ENCODE data around the gene SH3D21.

Gene SH3D21

DNA sequence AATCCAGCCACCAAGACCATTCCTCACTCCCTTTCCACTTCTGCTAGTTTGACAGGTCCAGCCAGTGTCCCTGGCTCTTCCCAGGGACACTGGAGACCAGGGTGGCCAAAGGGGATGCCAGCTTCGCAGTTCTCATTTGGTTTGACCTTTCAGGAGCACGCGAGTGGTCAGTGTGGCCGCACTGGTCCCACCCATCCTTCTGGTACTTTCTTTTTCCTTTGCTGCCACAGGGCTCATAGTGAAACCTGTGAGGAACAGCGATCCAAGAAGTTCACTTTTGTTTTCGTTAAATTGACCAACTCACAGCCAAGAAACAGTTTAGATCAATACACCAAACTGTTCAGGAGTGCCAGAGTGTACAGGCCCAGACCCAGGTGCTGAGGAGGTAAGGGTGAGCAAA lies 31.7 kb downstream of the SH3D21 start:
- no peak for DNase-seq

GRCh38 chr1:36339215-36339614 lies 33.0 kb downstream of the SH3D21 start:
- DNase-seq, result no peak

- no peak for DNase-seq
Measured at GRCh38 chr1:36339615-36340014, 33.4 kb downstream of the SH3D21 start.

DNA sequence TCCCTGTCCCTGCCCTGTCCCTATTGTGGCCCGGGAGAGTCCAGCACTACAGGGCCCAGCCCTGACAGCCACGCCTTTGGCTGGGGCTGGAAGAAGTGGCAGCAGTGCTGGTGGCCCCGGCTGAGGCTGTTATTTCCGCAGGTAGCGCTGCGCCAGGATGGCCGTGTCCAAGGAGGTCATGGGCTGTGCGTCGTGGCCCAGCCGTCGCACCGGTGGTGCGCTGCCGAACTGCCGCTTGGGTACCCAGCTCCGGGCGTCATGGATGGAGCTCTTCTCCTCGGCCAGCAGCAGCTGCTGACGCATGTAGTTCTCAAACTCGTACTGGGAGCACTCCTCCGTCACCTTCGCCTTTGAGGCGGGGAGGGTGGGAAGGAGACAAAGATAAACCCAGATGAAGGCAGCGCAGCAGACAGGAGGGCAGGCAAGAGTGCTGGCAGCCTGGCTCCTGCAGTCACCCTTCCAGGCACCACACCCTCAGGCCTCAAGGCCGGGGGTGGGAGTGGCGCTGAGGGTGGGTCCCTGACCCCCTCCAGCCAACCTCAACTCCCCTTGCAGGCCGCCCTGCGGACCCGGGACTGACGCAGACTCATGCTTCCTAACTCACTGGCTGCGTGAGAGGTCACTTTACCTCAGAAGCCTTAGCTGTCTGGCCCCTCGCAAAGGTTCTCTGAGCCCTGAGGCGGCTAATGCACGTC lies 35.6 kb downstream of the SH3D21 start:
- DNase-seq, result no peak

GRCh38 chr1:36342426-36343185 lies 36.4 kb downstream of the SH3D21 start:
- DNase-seq, result peak; percentile 72

GRCh38 chr1:36343651-36344394 lies 37.7 kb downstream of the SH3D21 start:
- DNase-seq, result no peak

DNA sequence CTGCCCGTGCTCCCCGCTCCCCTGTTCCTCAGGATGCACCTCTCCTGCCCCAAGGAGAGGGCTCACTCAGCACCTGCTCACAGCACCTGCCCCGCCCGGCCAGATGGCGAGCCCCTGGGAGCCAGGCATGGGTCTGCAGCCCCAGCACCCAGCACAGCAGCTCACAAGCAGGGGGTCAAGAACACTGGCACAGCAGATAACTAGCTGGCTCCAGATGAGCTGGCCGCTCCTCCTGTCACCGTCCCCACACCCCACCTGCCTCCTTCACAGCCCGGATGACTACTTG lies 38.2 kb downstream of the SH3D21 start:
- no peak for DNase-seq

GRCh38 chr1:36345353-36345752 lies 39.2 kb downstream of the SH3D21 start:
- DNase-seq, result no peak

GRCh38 chr1:36346741-36347370 lies 40.7 kb downstream of the SH3D21 start:
- DNase-seq, result no peak

DNA sequence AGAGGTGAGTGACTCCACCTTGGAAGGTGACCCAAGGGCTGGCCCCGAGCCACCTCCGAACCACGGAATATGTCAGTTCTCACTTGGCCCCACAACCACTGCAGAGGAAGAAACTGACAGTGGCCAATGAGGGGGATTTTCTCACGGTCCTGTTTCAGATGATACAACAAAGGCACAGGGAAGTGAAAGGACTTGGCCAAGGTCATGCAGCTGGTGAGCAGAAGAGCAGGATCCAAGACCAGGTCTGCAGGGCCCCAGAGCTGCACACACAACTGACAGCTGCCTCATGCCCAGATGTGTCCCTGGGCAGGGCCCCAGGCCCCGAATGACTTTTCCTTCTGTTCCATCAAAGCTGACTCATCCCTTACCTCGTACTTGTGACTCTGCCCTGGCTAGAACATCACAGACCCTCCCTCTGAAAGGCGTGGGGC lies 43.1 kb downstream of the SH3D21 start:
- DNase-seq, result no peak

GRCh38 chr1:36349839-36350238 lies 43.7 kb downstream of the SH3D21 start:
- DNase-seq, result no peak

DNA sequence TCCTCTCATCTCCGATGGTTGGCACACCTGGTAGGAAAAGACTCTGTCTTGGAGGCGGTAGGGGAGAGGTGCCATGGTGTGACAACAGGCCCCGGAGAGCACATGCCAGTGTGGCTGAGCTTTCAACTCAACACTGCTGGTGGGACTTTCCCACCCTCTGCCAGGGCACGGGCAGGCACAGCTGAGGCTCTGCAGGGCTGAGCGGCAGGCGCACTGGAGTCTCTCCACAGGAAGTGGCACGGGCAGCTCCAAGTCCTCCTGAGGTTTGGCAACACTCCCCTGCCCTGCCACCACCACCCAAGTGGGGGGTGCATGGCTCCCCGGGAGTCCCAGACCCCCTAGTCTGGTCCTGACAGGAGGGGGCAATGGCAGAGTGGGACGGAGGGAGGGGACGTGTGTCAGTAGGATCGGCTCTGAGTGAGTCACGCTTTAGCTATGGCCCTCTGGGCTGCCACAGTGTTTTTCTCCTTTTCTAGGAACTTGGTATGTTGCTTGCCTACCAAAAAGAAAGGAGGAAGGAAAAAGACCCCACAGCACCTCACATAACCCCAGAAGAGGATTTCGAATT lies 44.6 kb downstream of the SH3D21 start:
- DNase-seq, result peak; percentile 54

- no peak for DNase-seq
Measured at GRCh38 chr1:36351227-36351977, 45.2 kb downstream of the SH3D21 start.

DNA sequence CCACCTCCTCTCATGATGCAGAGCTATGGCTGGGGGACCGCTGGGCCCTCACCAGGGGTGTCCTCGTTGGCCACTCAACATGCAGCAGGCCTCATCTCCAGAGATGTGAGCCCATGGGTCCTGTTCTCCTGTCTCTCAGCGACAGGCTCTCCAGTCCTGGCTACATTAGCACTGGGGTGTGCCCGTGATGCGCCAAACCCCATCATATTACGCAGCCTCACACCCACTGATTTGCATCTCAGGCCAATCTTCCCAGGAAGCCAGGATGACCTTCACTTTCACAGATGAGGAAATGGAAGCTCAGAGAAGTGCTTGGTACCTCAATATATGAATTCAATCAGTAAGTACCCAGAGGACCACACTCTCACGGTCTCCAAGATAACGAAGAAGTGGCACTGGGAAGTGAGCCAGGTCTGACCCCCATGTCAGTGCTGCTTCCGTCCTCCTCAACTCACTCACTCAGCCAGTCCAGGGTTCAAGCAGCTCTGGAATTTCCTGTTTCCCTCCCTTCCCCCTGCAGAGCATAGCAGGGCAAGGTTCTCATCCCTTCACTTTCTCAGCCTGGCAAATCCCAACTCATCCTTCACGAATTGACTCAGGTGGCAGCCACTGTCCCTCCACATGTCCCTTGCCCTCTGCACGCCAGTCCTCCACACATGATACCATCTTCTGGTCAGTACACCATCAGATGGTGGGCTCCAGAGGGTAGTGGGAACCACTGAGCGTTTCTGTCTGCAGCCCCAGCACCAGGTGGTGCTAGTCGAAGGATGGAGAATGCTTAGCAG lies 46.1 kb downstream of the SH3D21 start:
- DNase-seq, result no peak

DNA sequence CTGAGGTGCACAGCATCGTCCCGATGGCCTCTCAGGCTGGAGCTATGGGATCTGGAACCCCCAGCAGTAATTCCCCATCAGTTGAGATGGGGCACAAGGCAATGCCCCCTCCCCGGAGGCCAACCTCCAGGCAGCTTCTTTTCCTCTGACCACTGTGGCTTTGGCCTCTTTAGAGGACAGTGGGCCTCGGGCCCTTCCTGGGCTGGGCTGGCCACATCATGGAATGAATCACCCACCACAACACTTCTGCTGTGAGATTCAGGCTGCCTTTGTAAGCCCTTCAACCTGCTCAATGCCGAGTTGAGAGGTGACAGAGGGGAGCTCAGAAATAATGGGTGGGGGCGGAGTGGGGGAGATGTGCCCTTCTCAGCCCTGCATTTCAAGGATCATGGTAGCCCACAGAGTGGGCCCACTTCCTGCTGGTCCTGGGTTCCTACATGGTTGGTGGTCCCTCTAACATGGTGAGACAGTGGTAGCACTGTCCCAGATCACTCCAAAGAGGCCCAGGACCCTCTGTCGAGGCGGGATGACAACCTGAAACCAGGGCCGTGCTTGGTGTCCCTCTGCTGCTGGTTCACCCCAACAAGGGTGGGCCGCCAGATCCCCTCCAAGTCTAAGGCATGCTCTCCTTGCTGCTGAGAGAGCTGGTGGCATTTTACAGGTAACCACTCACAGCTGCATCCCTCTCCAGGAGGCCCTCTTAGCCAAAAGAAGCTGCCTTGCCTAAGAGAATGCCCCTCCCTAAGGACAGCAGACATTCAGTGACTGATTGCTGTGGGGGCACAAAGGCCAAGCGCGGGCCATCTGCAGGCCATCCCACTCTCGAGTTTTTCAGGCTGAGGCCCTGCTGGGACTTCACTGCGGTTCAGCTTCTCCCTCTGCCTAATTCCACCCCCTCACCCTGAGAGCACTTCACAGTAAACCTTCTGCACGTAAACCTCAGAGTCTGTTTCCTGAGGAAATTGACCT lies 47.0 kb downstream of the SH3D21 start:
- no peak for DNase-seq

- no peak for DNase-seq
Measured at GRCh38 chr1:36354486-36354885, 48.3 kb downstream of the SH3D21 start.

GRCh38 chr1:36355811-36356210 lies 49.6 kb downstream of the SH3D21 start:
- no peak for DNase-seq

- DNase-seq, result no peak
Measured at GRCh38 chr1:36358514-36359084, 52.4 kb downstream of the SH3D21 start.

- no peak for DNase-seq
Measured at GRCh38 chr1:36359383-36359782, 53.2 kb downstream of the SH3D21 start.

Measured in activated T-cell treated with anti-CD3 and anti-CD28 coated beads, Interleukin-2, amount 50 U/mL, for 1 hour (primary cell).